K562 (cell line): ENCODE results near the gene SLC4A2. TPM values are rescaled to one million over a fixed set of nuclear protein-coding genes. Genes with fewer than 3 reads are reported as not detected.
A peak's percentile ranks its signal among the peaks of the same experiment; 100 is the strongest.

ENCODE experiments used
- C11orf30 ChIP-seq: fragments of 450-650 bp; IDR thresholded peaks from 2 replicates; pipeline ENCODE4 v1.6.1; 2016; ENCODE audit warnings: low read depth, mild to moderate bottlenecking
- CHD1 ChIP-seq: fragments of 200-600 bp; sonication (generic); IDR thresholded peaks from one replicate; pipeline ENCODE4 v1.6.1; 2012; ENCODE audit warnings: mild to moderate bottlenecking, moderate library complexity, low read length, inconsistent platforms
- FOXP1 ChIP-seq: sonication (generic); formaldehyde crosslinking; IDR thresholded peaks from 2 replicates; pipeline ENCODE4 v1.8.0; 2022; ENCODE audit warnings: mild to moderate bottlenecking, missing genetic modification reagents
- GTF2B ChIP-seq: IDR thresholded peaks from 2 replicates; pipeline ENCODE4 v1.6.1; 2011; ENCODE audit not compliant: insufficient read length; ENCODE audit errors: extremely low read depth
- JUND ChIP-seq, 2 experiments: IDR thresholded peaks; 2 replicates in 1 of 2; 3 replicates in 1 of 2; pipeline ENCODE4 v1.6.1; 2011; ENCODE audit warnings: borderline replicate concordance in 2 of 2, low read depth in 2 of 2, low read length in 2 of 2, improper control_type of control experiment in 1 of 2, missing biosample characterization in 1 of 2, missing genetic modification characterization in 1 of 2, missing genetic modification reagents in 1 of 2
- MCM7 ChIP-seq, 2 experiments: fragments of 450-650 bp; IDR thresholded peaks; 2 replicates each; pipeline ENCODE4 v1.6.1; 2016 to 2018
- MEF2A ChIP-seq: IDR thresholded peaks from 2 replicates; pipeline ENCODE4 v1.6.1; 2011; ENCODE audit warnings: low read depth, mild to moderate bottlenecking, low read length, moderate library complexity; ENCODE audit not compliant: control insufficient read depth
- PHB2 ChIP-seq: fragments of 450-650 bp; IDR thresholded peaks from 2 replicates; pipeline ENCODE4 v1.6.1; 2017; ENCODE audit warnings: low read depth
- RERE ChIP-seq: sonication (generic); formaldehyde crosslinking; IDR thresholded peaks from 2 replicates; pipeline ENCODE4 v1.8.0; 2023; ENCODE audit warnings: missing genetic modification reagents, mild to moderate bottlenecking, borderline replicate concordance
- STAG1 ChIP-seq: sonication (generic); formaldehyde crosslinking; IDR thresholded peaks from 2 replicates; pipeline ENCODE4 v1.5.0; 2020; ENCODE audit warnings: missing genetic modification reagents, borderline replicate concordance
- TAL1 ChIP-seq: fragments of 450-650 bp; IDR thresholded peaks from 2 replicates; pipeline ENCODE4 v1.6.1; 2016; ENCODE audit warnings: mild to moderate bottlenecking
- TRIM28 ChIP-seq: fragments of 450-650 bp; IDR thresholded peaks from 2 replicates; pipeline ENCODE4 v1.6.1; 2017
- ZBTB11 ChIP-seq, 3 experiments: fragments of 200-800 bp in 1 of 3; fragments of 250-450 bp in 1 of 3; fragments of 450-650 bp in 1 of 3; sonication (Bioruptor Pico) in 1 of 3; sonication (Bioruptor generic) in 1 of 3; formaldehyde crosslinking in 1 of 3; IDR thresholded peaks; 2 replicates each; pipeline versions ENCODE4 v1.6.1 to v1.8.0; 2016 to 2022; ENCODE audit warnings: mild to moderate bottlenecking in 2 of 3, missing genetic modification characterization in 2 of 3, missing compliant biosample characterization in 1 of 3, moderate library complexity in 1 of 3
- ZNF277 ChIP-seq: fragments of 250-450 bp; sonication (Bioruptor Pico); IDR thresholded peaks from 2 replicates; pipeline ENCODE4 v1.8.0; 2022; ENCODE audit warnings: inconsistent platforms, mild to moderate bottlenecking, moderate library complexity, borderline replicate concordance
- ZNF561 ChIP-seq: fragments of 450-650 bp; formaldehyde crosslinking; conservative IDR thresholded peaks from 2 replicates; pipeline ENCODE4 v1.4.0; 2020; ENCODE audit warnings: mild to moderate bottlenecking, moderate library complexity
- polyA plus RNA-seq, 8 experiments: library from polyadenylated mRNA; depleted of rRNA in 4 of 8; stranded (reverse) in 5 of 8; unstranded in 3 of 8; fragments of >200 nt; fragmentation: Nextera tagmentation in 2 of 8; fragmentation: Illumina TruSeq in 1 of 8; extraction: Ambion mirVana in 2 of 8; extraction: Trizol in 1 of 8; gene quantifications; 2 replicates each; pipeline versions ENCODE4 v1.2.1 to v1.2.3, GENCODE V29; 2011 to 2014; ENCODE audit warnings: inconsistent platforms in 1 of 8, missing spikeins in 1 of 8
- total RNA-seq, 7 experiments: library from RNA; depleted of rRNA in 6 of 7; stranded (reverse); fragments of >200 nt in 6 of 7; fragmentation: Illumina TruSeq in 2 of 7; extraction: Trizol in 2 of 7; gene quantifications; 2 replicates each; pipeline versions ENCODE4 v1.2.1 to v1.2.3, GENCODE V29; 2011 to 2021; ENCODE audit warnings: low replicate concordance in 1 of 7

Gene SLC4A2
- total and polyA plus RNA-seq, 9 of the 15 experiments (the other 6 are each of a cell fraction or from before 2014, with no cell fraction given), result 11.4 to 375 (median 130) TPM

- TF ChIP-seq CHD1, result peak; percentile 28
- no peak for TF ChIP-seq MCM7 (IDR thresholded peaks at IDR 0.05)
- TF ChIP-seq RERE (CRISPR knock-in tag), result no peak
- no peak for TF ChIP-seq TRIM28
- TF ChIP-seq ZBTB11 (CRISPR knock-in tag; IDR thresholded peaks at IDR 0.05), result 0 out of 6 replicates have a peak, but pooled peaks of 1 of the 3 experiments have one; percentile 13
- TF ChIP-seq MEF2A, result no peak
- no peak for TF ChIP-seq GTF2B
- peak; percentile 25; the same call in 1 of the 2 replicates for TF ChIP-seq STAG1 (CRISPR knock-in tag)
- TF ChIP-seq ZNF277, result no peak
- no peak for TF ChIP-seq ZNF561 (CRISPR knock-in tag)
- TF ChIP-seq PHB2, result 0 out of 2 replicates have a peak, but pooled peaks have one; percentile 4
- TF ChIP-seq TAL1, result no peak
- TF ChIP-seq FOXP1 (CRISPR knock-in tag), result no peak
- no peak for TF ChIP-seq C11orf30
- no peak for TF ChIP-seq JUND (IDR thresholded peaks at IDR 0.05; ENCODE audit: borderline replicate concordance, low read depth, low read length)
- no peak for TF ChIP-seq JUND (tag; IDR thresholded peaks at IDR 0.05; ENCODE audit: borderline replicate concordance, low read depth, low read length)
- TF ChIP-seq, all 486 proteins: peak for 45
Observed at GRCh38 chr7:151057506-151057988, 1.8 kb upstream of the SLC4A2 start, which contains the start of gene CDK5 (continued).
